Tibial nerve (tissue), 3 donors: Measurements from ENCODE around the gene CHTOP.

Source experiments
- POLR2A ChIP-seq, 2 donors: fragments of 450-650 bp; IDR thresholded peaks; one replicate each; pipeline ENCODE4 v1.6.1; 2017; ENCODE audit warnings: antibody characterized with exemption in 2 of 2, mild to moderate bottlenecking in 2 of 2, moderate library complexity in 2 of 2
- TF ChIP-seq, protein P1 (sequence below), 5 experiments: fragments of 200-600 bp in 3 of 5; fragments of 450-650 bp in 2 of 5; sonication (generic) in 3 of 5; IDR thresholded peaks; one replicate each; pipeline ENCODE4 v1.5.1; 2016 to 2019; ENCODE audit warnings: antibody characterized with exemption in 5 of 5, mild to moderate bottlenecking in 3 of 5, moderate library complexity in 2 of 5

DNA sequence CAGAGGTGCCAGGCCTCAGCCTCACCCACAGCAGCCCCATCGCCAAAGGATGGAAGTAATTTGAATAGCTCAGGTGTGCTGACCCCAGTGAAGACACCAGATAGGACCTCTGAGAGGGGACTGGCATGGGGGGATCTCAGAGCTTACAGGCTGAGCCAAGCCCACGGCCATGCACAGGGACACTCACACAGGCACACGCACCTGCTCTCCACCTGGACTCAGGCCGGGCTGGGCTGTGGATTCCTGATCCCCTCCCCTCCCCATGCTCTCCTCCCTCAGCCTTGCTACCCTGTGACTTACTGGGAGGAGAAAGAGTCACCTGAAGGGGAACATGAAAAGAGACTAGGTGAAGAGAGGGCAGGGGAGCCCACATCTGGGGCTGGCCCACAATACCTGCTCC is 59.6 kb downstream of the CHTOP start:
- TF ChIP-seq, protein P1, sequence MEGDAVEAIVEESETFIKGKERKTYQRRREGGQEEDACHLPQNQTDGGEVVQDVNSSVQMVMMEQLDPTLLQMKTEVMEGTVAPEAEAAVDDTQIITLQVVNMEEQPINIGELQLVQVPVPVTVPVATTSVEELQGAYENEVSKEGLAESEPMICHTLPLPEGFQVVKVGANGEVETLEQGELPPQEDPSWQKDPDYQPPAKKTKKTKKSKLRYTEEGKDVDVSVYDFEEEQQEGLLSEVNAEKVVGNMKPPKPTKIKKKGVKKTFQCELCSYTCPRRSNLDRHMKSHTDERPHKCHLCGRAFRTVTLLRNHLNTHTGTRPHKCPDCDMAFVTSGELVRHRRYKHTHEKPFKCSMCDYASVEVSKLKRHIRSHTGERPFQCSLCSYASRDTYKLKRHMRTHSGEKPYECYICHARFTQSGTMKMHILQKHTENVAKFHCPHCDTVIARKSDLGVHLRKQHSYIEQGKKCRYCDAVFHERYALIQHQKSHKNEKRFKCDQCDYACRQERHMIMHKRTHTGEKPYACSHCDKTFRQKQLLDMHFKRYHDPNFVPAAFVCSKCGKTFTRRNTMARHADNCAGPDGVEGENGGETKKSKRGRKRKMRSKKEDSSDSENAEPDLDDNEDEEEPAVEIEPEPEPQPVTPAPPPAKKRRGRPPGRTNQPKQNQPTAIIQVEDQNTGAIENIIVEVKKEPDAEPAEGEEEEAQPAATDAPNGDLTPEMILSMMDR (IDR thresholded peaks at IDR 0.05), result no peak
- TF ChIP-seq POLR2A (IDR thresholded peaks at IDR 0.05), result no peak
